Activated T-cell treated with anti-CD3 and anti-CD28 coated beads, Interleukin-2, amount 50 U/mL, for 72 hours (primary cell): ENCODE data around the gene SOX10. TPM values are rescaled to one million over a fixed set of nuclear protein-coding genes. Genes with fewer than 3 reads are reported as not detected.

ENCODE experiments used
- ATAC-seq, 2 donors: fragments of 150-1000 bp; cut with Tn5 transposase; replicated peaks in 1 of 2; 2 replicates each; pipeline ENCODE4 v1.10.0; 2021; ENCODE audit warnings: moderate library complexity in 2 of 2, mild to moderate bottlenecking in 1 of 2
- DNase-seq, 2 donors: peaks; one replicate each; pipeline ENCODE4 v3.0.0; 2021 to 2022; ENCODE audit warnings: mixed read lengths in 1 of 2
- H3K27ac Mint-ChIP-seq: one replicate; pipeline ENCODE4 v1.8.0; 2022; ENCODE audit warnings: mild to moderate bottlenecking, moderate library complexity, mixed read lengths
- H3K27me3 Mint-ChIP-seq: one replicate; pipeline ENCODE4 v1.8.0; 2022; ENCODE audit warnings: low read depth, mixed read lengths
- H3K36me3 Mint-ChIP-seq, 2 donors: one replicate each; pipeline ENCODE4 v1.8.0; 2022; ENCODE audit warnings: mixed read lengths in 2 of 2, mild to moderate bottlenecking in 1 of 2; ENCODE audit not compliant: insufficient read depth in 2 of 2
- H3K4me1 Mint-ChIP-seq: one replicate; pipeline ENCODE4 v1.8.0; 2022; ENCODE audit warnings: low read depth, mixed read lengths
- H3K4me3 Mint-ChIP-seq, 2 donors: one replicate each; pipeline ENCODE4 v1.8.0; 2022; ENCODE audit warnings: mild to moderate bottlenecking in 2 of 2, mixed read lengths in 2 of 2, moderate library complexity in 2 of 2
- H3K9me3 Mint-ChIP-seq, 2 donors: one replicate each; pipeline ENCODE4 v1.8.0; 2022; ENCODE audit warnings: mixed read lengths in 2 of 2
- total RNA-seq, 2 donors: library from RNA; stranded (reverse); gene quantifications; one replicate each; pipeline ENCODE4 v1.2.3, GENCODE V29; 2022

Gene SOX10
- total RNA-seq, 2 donors from 2014 or later = not detected

GRCh38 chr22:37932401-37932800 lies 52.0 kb downstream of the SOX10 start:
- ATAC-seq (no peak), DNase-seq (no peak)
- H3K36me3 Mint-ChIP-seq = no peaks in the 10 kb centered on the region
- H3K27ac Mint-ChIP-seq = no peak overlapping the region
- no peaks in the 10 kb centered on the region for H3K9me3 Mint-ChIP-seq
- no peaks in the 10 kb centered on the region for H3K27me3 Mint-ChIP-seq
- no peak overlapping the region for H3K4me3 Mint-ChIP-seq
- H3K4me1 Mint-ChIP-seq = peaks cover 11% of the 10 kb centered on the region

- ATAC-seq (no peak), DNase-seq (no peak)
- no peaks in the 10 kb centered on the region for H3K9me3 Mint-ChIP-seq
- no peak overlapping the region for H3K27ac Mint-ChIP-seq
- H3K27me3 Mint-ChIP-seq = no peaks in the 10 kb centered on the region
- no peaks in the 10 kb centered on the region for H3K36me3 Mint-ChIP-seq
- H3K4me3 Mint-ChIP-seq = no peak overlapping the region
- H3K4me1 Mint-ChIP-seq = peaks cover 11% of the 10 kb centered on the region
Observed at GRCh38 chr22:37931893-37932389, 52.4 kb downstream of the SOX10 start.

- Mint-ChIP-seq H3K27me3 (no peaks in the 10 kb centered on the region), H3K27ac (no peak overlapping the region), H3K4me3 (no peak overlapping the region), H3K9me3 (no peaks in the 10 kb centered on the region), H3K4me1 (peaks cover 11% of the 10 kb centered on the region), H3K36me3 (no peaks in the 10 kb centered on the region)
- ATAC-seq (no peak), DNase-seq (no peak)
Observed at GRCh38 chr22:37930952-37931440, 53.4 kb downstream of the SOX10 start.

- no peaks in the 10 kb centered on the region for H3K27me3 Mint-ChIP-seq
- DNase-seq (no peak), ATAC-seq (no peak)
- no peak overlapping the region for H3K27ac Mint-ChIP-seq
- H3K9me3 Mint-ChIP-seq = no peaks in the 10 kb centered on the region
- no peak overlapping the region for H3K4me3 Mint-ChIP-seq
- no peaks in the 10 kb centered on the region for H3K36me3 Mint-ChIP-seq
- peaks cover 11% of the 10 kb centered on the region for H3K4me1 Mint-ChIP-seq
Observed at GRCh38 chr22:37930270-37930951, 53.9 kb downstream of the SOX10 start.

GRCh38 chr22:37929390-37929789 lies 55.0 kb downstream of the SOX10 start:
- Mint-ChIP-seq H3K4me3 (no peak overlapping the region), H3K27ac (no peak overlapping the region), H3K9me3 (no peaks in the 10 kb centered on the region), H3K4me1 (peaks cover 11% of the 10 kb centered on the region), H3K27me3 (no peaks in the 10 kb centered on the region), H3K36me3 (no peaks in the 10 kb centered on the region)
- no peak for ATAC-seq
- DNase-seq = no peak

- DNase-seq = no peak
- Mint-ChIP-seq H3K27ac (no peak overlapping the region), H3K9me3 (no peaks in the 10 kb centered on the region), H3K36me3 (peaks cover 0 to 2% of the 10 kb centered on the region in 2 donors), H3K4me3 (no peak overlapping the region), H3K27me3 (no peaks in the 10 kb centered on the region), H3K4me1 (no peaks in the 10 kb centered on the region)
- no peak for ATAC-seq
Observed at GRCh38 chr22:37927637-37927936, 56.8 kb downstream of the SOX10 start.

- Mint-ChIP-seq H3K9me3 (no peaks in the 10 kb centered on the region), H3K27me3 (no peaks in the 10 kb centered on the region), H3K4me1 (no peaks in the 10 kb centered on the region), H3K4me3 (no peak overlapping the region), H3K36me3 (peaks cover 0 to 2% of the 10 kb centered on the region in 2 donors), H3K27ac (no peak overlapping the region)
- no peak for ATAC-seq
- DNase-seq = no peak
Observed at GRCh38 chr22:37926771-37927636, 57.4 kb downstream of the SOX10 start.

GRCh38 chr22:37926358-37926757 lies 58.0 kb downstream of the SOX10 start:
- peaks cover 0 to 2% of the 10 kb centered on the region in 2 donors for H3K36me3 Mint-ChIP-seq
- DNase-seq (no peak), ATAC-seq (no peak)
- H3K27ac Mint-ChIP-seq = no peak overlapping the region
- no peaks in the 10 kb centered on the region for H3K9me3 Mint-ChIP-seq
- H3K27me3 Mint-ChIP-seq = no peaks in the 10 kb centered on the region
- no peak overlapping the region for H3K4me3 Mint-ChIP-seq
- no peaks in the 10 kb centered on the region for H3K4me1 Mint-ChIP-seq

- no peaks in the 10 kb centered on the region for H3K27me3 Mint-ChIP-seq
- peaks cover 0 to 2% of the 10 kb centered on the region in 2 donors for H3K36me3 Mint-ChIP-seq
- H3K4me1 Mint-ChIP-seq = no peaks in the 10 kb centered on the region
- H3K27ac Mint-ChIP-seq = no peak overlapping the region
- no peak for DNase-seq
- H3K9me3 Mint-ChIP-seq = no peaks in the 10 kb centered on the region
- ATAC-seq = no peak
- H3K4me3 Mint-ChIP-seq = no peak overlapping the region
Observed at GRCh38 chr22:37925767-37926166, 58.6 kb downstream of the SOX10 start.

GRCh38 chr22:37925330-37925729 lies 59.0 kb downstream of the SOX10 start:
- Mint-ChIP-seq H3K27ac (no peak overlapping the region), H3K9me3 (no peaks in the 10 kb centered on the region), H3K4me1 (peaks cover under 1% of the 10 kb centered on the region), H3K27me3 (no peaks in the 10 kb centered on the region), H3K4me3 (no peak overlapping the region), H3K36me3 (peaks cover 0 to 2% of the 10 kb centered on the region in 2 donors)
- DNase-seq (no peak), ATAC-seq (no peak)

GRCh38 chr22:37924386-37925065 lies 59.8 kb downstream of the SOX10 start:
- ATAC-seq (no peak), DNase-seq (no peak)
- peaks cover 6% of the 10 kb centered on the region for H3K4me1 Mint-ChIP-seq
- no peaks in the 10 kb centered on the region for H3K9me3 Mint-ChIP-seq
- H3K27ac Mint-ChIP-seq = no peak overlapping the region
- H3K36me3 Mint-ChIP-seq = peaks cover 0 to 2% of the 10 kb centered on the region in 2 donors
- no peaks in the 10 kb centered on the region for H3K27me3 Mint-ChIP-seq
- H3K4me3 Mint-ChIP-seq = no peak overlapping the region

- Mint-ChIP-seq H3K4me1 (peaks cover 6% of the 10 kb centered on the region), H3K27me3 (no peaks in the 10 kb centered on the region), H3K36me3 (peaks cover 0 to 2% of the 10 kb centered on the region in 2 donors), H3K4me3 (no peak overlapping the region), H3K27ac (no peak overlapping the region), H3K9me3 (no peaks in the 10 kb centered on the region)
- DNase-seq = no peak
- ATAC-seq = no peak
Observed at GRCh38 chr22:37923927-37924326, 60.4 kb downstream of the SOX10 start.
